Transverse colon (tissue), 4 donors: ENCODE results near the gene CHEK2. TPM values are rescaled to one million over a fixed set of nuclear protein-coding genes. Genes with fewer than 3 reads are reported as not detected.

Experiments
- DNase-seq: peaks from one replicate; pipeline ENCODE4 v3.0.0-alpha.2; 2019
- H3K27ac ChIP-seq, 4 donors: fragments of 200-600 bp; sonication (generic); 2 replicates each; pipeline ENCODE4 v1.5.1; 2016 to 2018; ENCODE audit warnings: inconsistent platforms in 4 of 4
- H3K27me3 ChIP-seq: fragments of 200-600 bp; sonication (generic); 2 replicates; pipeline ENCODE4 v1.5.1; 2017; ENCODE audit warnings: inconsistent platforms
- H3K36me3 ChIP-seq, 4 donors: fragments of 200-600 bp; sonication (generic); 2 replicates each; pipeline ENCODE4 v1.5.1; 2017 to 2019; ENCODE audit warnings: inconsistent platforms in 4 of 4
- H3K4me1 ChIP-seq, 4 donors: fragments of 200-600 bp; sonication (generic); 2 replicates each; pipeline ENCODE4 v1.5.1; 2017 to 2020; ENCODE audit warnings: inconsistent platforms in 4 of 4
- H3K4me3 ChIP-seq, 4 donors: fragments of 200-600 bp; sonication (generic); 1 replicate in 1 of 4; 2 replicates in 3 of 4; pipeline versions ENCODE4 v1.5.1 to v1.6.1; 2017 to 2019; ENCODE audit warnings: inconsistent platforms in 4 of 4
- H3K9me3 ChIP-seq, 2 donors: fragments of 200-600 bp; sonication (generic); 2 replicates each; pipeline ENCODE4 v1.5.1; 2017 to 2019; ENCODE audit warnings: inconsistent platforms in 2 of 2
- EP300 ChIP-seq: sonication (generic); formaldehyde crosslinking; IDR thresholded peaks from one replicate; pipeline ENCODE4 v1.6.1; 2017; ENCODE audit warnings: antibody characterized with exemption, low read depth
- POLR2A ChIP-seq: fragments of 450-650 bp; IDR thresholded peaks from one replicate; pipeline ENCODE4 v1.6.1; 2016; ENCODE audit warnings: antibody characterized with exemption, mild to moderate bottlenecking, moderate library complexity
- POLR2AphosphoS5 ChIP-seq, 3 donors: sonication (generic); formaldehyde crosslinking; IDR thresholded peaks; one replicate each; pipeline ENCODE4 v1.6.1; 2016; ENCODE audit warnings: antibody characterized with exemption in 3 of 3
- WGBS, 2 donors: methylation state at CpG; one replicate each; pipeline ENCODE4 v1.1.5; 2018; ENCODE audit warnings: low coverage in 1 of 2; 5-methylcytosine and 5-hydroxymethylcytosine counted together
- in situ Hi-C, 4 donors: fragments of 200-750 bp; cut with MboI; loops; one replicate each; pipeline versions ENCODE4 v1.15.0 to v1.15.1; 2017; ENCODE audit warnings: low sequenced_read_pairs in 3 of 4, low pct_ligation_motif_present in 1 of 4, low pct_unique_long_range_greater_than_20kb in 1 of 4
- intact Hi-C: fragments of 100-400 bp; cut with DNase I; formaldehyde crosslinking; loops from one replicate; pipeline ENCODE4 v1.15.1; 2023; ENCODE audit warnings: low total_unique reads
- total RNA-seq, 4 donors: library from RNA; depleted of rRNA; stranded (reverse); fragments of >200 nt; gene quantifications; one replicate each; pipeline ENCODE4 v1.1.0, GENCODE V29; 2016
- TF ChIP-seq, protein P1 (sequence below), 5 experiments: fragments of 200-600 bp in 3 of 5; fragments of 450-650 bp in 2 of 5; sonication (generic) in 3 of 5; IDR thresholded peaks; 1 replicate in 2 of 5; 2 replicates in 3 of 5; pipeline ENCODE4 v1.5.1; 2016 to 2017; ENCODE audit warnings: antibody characterized with exemption in 5 of 5, inconsistent platforms in 3 of 5, mild to moderate bottlenecking in 2 of 5, moderate library complexity in 1 of 5

CHEK2 gene
- total RNA-seq, 4 donors from 2014 or later = 6.6 to 12.1 (median 10.8) TPM; not detected in 1

DNA sequence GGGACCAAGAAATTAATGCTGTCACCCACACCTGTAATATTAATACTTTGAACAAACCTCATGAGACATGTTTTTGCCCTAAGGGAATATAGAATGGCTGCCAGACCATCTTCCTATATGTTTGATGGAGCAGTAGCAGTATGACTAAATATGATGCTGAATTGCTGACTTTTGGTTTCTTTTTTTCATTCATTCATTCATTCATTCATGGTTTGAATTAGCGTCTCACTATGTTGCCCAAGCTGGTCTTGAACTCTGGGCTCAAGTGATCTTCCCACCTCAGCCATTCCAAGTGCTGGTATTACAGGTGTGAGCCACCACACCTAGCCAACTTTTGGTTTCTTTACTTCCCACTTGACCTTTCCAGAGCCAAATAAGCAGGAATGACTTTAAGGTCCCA lies 38.7 kb upstream of the CHEK2 start:
- 92 to 100% methylated on average over 1 of the region's 1 CpG for WGBS, 2 donors
- intact Hi-C loops = no loop called here
- H3K27ac ChIP-seq = no peak overlapping the region
- no peak for DNase-seq
- peaks cover 25 to 58% (median 38%) of the 10 kb centered on the region in 4 donors for H3K4me1 ChIP-seq
- no peak for TF ChIP-seq EP300
- TF ChIP-seq POLR2AphosphoS5 (IDR thresholded peaks at IDR 0.05) = no peak
- no peak for TF ChIP-seq POLR2A
- TF ChIP-seq, protein P1, sequence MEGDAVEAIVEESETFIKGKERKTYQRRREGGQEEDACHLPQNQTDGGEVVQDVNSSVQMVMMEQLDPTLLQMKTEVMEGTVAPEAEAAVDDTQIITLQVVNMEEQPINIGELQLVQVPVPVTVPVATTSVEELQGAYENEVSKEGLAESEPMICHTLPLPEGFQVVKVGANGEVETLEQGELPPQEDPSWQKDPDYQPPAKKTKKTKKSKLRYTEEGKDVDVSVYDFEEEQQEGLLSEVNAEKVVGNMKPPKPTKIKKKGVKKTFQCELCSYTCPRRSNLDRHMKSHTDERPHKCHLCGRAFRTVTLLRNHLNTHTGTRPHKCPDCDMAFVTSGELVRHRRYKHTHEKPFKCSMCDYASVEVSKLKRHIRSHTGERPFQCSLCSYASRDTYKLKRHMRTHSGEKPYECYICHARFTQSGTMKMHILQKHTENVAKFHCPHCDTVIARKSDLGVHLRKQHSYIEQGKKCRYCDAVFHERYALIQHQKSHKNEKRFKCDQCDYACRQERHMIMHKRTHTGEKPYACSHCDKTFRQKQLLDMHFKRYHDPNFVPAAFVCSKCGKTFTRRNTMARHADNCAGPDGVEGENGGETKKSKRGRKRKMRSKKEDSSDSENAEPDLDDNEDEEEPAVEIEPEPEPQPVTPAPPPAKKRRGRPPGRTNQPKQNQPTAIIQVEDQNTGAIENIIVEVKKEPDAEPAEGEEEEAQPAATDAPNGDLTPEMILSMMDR (IDR thresholded peaks at IDR 0.05) = no peak
- no peaks in the 10 kb centered on the region for H3K9me3 ChIP-seq
- peaks cover 0 to 36% (median 11%) of the 10 kb centered on the region in 4 donors for H3K36me3 ChIP-seq
- H3K27me3 ChIP-seq = no peaks in the 10 kb centered on the region
- in situ Hi-C loops = no loop called here
- no peak overlapping the region for H3K4me3 ChIP-seq

DNA sequence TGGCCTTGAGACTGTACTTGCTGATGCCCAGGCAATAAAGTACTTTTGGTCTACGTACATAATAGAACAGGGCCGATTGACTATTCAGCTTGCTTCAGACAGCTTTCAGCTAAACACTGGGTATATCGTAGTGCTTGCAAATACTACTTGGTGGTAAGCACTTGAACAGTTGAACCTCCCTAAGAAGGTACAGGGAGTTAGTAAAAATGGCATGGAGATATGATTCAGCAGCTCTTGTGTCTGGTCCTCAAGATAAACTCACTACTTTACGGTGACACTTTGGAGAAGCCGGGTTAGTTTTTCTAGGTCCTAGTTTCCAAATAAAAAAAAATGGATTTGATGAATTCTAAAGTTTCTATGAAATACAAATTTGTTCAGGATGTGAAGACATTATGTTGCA lies 38.2 kb upstream of the CHEK2 start:
- no peaks in the 10 kb centered on the region for H3K27me3 ChIP-seq
- intact Hi-C loops = no loop called here
- peaks cover 0 to 31% (median 11%) of the 10 kb centered on the region in 4 donors for H3K36me3 ChIP-seq

DNA sequence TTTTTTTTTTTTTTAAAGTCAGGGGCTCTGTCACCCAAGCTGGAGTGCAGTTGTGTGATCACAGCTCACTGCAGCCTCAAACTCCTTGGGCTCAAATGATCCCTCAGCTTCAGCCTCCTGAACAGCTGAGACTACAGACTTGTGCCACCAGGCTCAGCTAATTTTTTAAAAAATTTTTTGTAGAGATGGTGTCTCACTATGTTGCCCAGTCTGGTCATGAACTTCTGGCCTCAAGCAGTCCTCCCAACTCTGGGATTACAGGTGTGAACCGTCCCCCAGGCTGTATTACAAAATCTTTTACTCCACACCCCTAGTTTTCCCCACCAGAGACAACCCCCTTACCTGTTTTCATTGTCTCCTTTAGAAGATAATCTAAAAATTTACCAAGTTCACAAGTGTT lies 32.8 kb upstream of the CHEK2 start:
- peak overlapping the region in 1 of 4 donors; percentile 95 for H3K4me3 ChIP-seq
- in situ Hi-C loops = no loop called here
- H3K36me3 ChIP-seq = peaks cover 0 to 5% (median 0%) of the 10 kb centered on the region in 4 donors
- H3K27me3 ChIP-seq = no peaks in the 10 kb centered on the region
- no peak for DNase-seq
- peaks cover 15 to 43% (median 19%) of the 10 kb centered on the region in 4 donors for H3K4me1 ChIP-seq
- intact Hi-C loops = no loop called here
- TF ChIP-seq POLR2AphosphoS5 (IDR thresholded peaks at IDR 0.05) (no peak), EP300 (no peak), POLR2A (no peak)
- TF ChIP-seq, protein P1 (IDR thresholded peaks at IDR 0.05) = no peak
- no peaks in the 10 kb centered on the region for H3K9me3 ChIP-seq
- peak overlapping the region in 3 of 4 donors; percentile 99 to 100 (median 99) for H3K27ac ChIP-seq
- WGBS, 2 donors = 57 to 95% methylated on average over 1 of the region's 1 CpG

More for the DNA sequence above, 38.2 kb upstream of the CHEK2 start:
- in situ Hi-C loops = no loop called here
- H3K4me1 ChIP-seq = peaks cover 27 to 58% (median 36%) of the 10 kb centered on the region in 4 donors
- H3K4me3 ChIP-seq = no peak overlapping the region
- TF ChIP-seq POLR2AphosphoS5 (IDR thresholded peaks at IDR 0.05) (no peak), EP300 (no peak), POLR2A (no peak)
- TF ChIP-seq, protein P1 (IDR thresholded peaks at IDR 0.05) = no peak
- H3K9me3 ChIP-seq = no peaks in the 10 kb centered on the region
- peak overlapping the region in 2 of 4 donors; percentile 41 to 59 for H3K27ac ChIP-seq
- WGBS, 2 donors = 33 to 75% methylated on average over 2 to 5 of the region's 5 CpGs
- DNase-seq = no peak

- Histone ChIP-seq H3K9me3 (no peaks in the 10 kb centered on the region), H3K4me3 (peak overlapping the region; percentile 82 to 97 (median 94)), H3K27ac (peak overlapping the region; percentile 99 to 100 (median 99)), H3K4me1 (peaks cover 12 to 35% (median 15%) of the 10 kb centered on the region in 4 donors), H3K36me3 (peaks cover 0 to 5% (median 0%) of the 10 kb centered on the region in 4 donors), H3K27me3 (no peaks in the 10 kb centered on the region)
- WGBS, 2 donors = 0 to 2% methylated on average over 9 to 10 of the region's 10 CpGs
- no peak for DNase-seq
- in situ Hi-C loops (no loop called here), intact Hi-C loops (no loop called here)
- TF ChIP-seq EP300 (no peak), POLR2AphosphoS5 (IDR thresholded peaks at IDR 0.05) (no peak), POLR2A (no peak)
- TF ChIP-seq, protein P1 (IDR thresholded peaks at IDR 0.05) = no peak
These were observed 31.8 kb upstream of the CHEK2 start for GRCh38 chr22:28773461-28773867.
